ENCODE data around the gene GPLD1. TPM values are rescaled to one million over a fixed set of nuclear protein-coding genes. Genes with fewer than 3 reads are reported as not detected.
A peak's percentile ranks its signal among the peaks of the same experiment; 100 is the strongest.

Gene GPLD1
- total RNA-seq, 1 experiment from 2014 or later: 1.3 TPM

DNA sequence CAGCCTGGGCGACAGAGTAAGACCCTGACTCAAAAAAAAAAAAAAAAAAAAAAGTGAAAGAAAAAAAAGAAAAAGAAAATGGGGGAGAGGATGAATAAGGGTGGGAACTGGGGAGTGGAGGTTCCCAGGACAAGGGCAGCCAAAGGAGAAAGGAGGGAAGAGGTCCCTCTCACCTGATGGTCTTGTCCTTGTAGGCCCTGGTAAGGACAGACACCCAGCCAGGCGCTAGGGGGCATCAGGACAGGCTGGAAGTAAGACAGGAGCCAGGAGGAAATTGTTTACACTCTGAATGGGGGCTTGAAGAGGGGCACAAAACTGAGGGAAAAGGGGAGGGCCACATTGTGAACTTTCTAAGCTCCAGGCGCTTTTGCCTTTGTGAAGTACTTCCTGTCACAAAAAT, 3.1 kb upstream of the GPLD1 start:
- TF ChIP-seq EZH2phosphoT487 (IDR thresholded peaks at IDR 0.05; ENCODE audit: borderline replicate concordance, low read length): no peak
- TF ChIP-seq, protein P1, sequence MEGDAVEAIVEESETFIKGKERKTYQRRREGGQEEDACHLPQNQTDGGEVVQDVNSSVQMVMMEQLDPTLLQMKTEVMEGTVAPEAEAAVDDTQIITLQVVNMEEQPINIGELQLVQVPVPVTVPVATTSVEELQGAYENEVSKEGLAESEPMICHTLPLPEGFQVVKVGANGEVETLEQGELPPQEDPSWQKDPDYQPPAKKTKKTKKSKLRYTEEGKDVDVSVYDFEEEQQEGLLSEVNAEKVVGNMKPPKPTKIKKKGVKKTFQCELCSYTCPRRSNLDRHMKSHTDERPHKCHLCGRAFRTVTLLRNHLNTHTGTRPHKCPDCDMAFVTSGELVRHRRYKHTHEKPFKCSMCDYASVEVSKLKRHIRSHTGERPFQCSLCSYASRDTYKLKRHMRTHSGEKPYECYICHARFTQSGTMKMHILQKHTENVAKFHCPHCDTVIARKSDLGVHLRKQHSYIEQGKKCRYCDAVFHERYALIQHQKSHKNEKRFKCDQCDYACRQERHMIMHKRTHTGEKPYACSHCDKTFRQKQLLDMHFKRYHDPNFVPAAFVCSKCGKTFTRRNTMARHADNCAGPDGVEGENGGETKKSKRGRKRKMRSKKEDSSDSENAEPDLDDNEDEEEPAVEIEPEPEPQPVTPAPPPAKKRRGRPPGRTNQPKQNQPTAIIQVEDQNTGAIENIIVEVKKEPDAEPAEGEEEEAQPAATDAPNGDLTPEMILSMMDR (conservative IDR thresholded peaks at IDR 0.05; ENCODE audit: low read depth, low read length): peak; percentile 39
- no peak overlapping the region for H3K4me3 ChIP-seq (ENCODE audit: low read length)
- no peaks in the 10 kb centered on the region for H3K9me3 ChIP-seq (ENCODE audit: low read length)
- peaks cover 5% of the 10 kb centered on the region for H3K4me1 ChIP-seq (ENCODE audit: insufficient read depth, low read length)
- H2AFZ ChIP-seq (ENCODE audit: low read length): no peak overlapping the region
- intact Hi-C loops (cut with micrococcal nuclease): no loop called here
- DNase-seq (no peak), ATAC-seq (no peak)
- no peaks in the 10 kb centered on the region for H3K79me2 ChIP-seq (ENCODE audit: low read length)
- no peak overlapping the region for H3K27ac ChIP-seq (ENCODE audit: low read length)
- ChIA-PET POLR2A (ENCODE audit: unreplicated experiment) (no interaction called here), CTCF (no interaction called here)
- H3K27me3 ChIP-seq (ENCODE audit: low read length): no peaks in the 10 kb centered on the region
- H3K9me2 ChIP-seq (replicated peaks; ENCODE audit: low read length): no peaks in the 10 kb centered on the region
- no peak overlapping the region for H3K9ac ChIP-seq (ENCODE audit: low read length)
- no TSS peak for BruUV-seq (replicated peaks)
- H4K20me1 ChIP-seq (ENCODE audit: low read length): no peaks in the 10 kb centered on the region
- H3K36me3 ChIP-seq (ENCODE audit: low read depth, low read length): no peaks in the 10 kb centered on the region
- H3F3A ChIP-seq (ENCODE audit: low read length, unreplicated experiment): no peaks in the 10 kb centered on the region
- H3K4me2 ChIP-seq (ENCODE audit: low read length): no peak overlapping the region

GRCh38 chr6:24490948-24491347, 1.6 kb upstream of the GPLD1 start:
- Histone ChIP-seq H3K27me3 (ENCODE audit: low read length) (no peaks in the 10 kb centered on the region), H4K20me1 (ENCODE audit: low read length) (no peaks in the 10 kb centered on the region), H3K4me2 (ENCODE audit: low read length) (no peak overlapping the region), H2AFZ (ENCODE audit: low read length) (no peak overlapping the region), H3K4me3 (ENCODE audit: low read length) (no peak overlapping the region), H3F3A (ENCODE audit: low read length, unreplicated experiment) (no peaks in the 10 kb centered on the region), H3K36me3 (ENCODE audit: low read depth, low read length) (no peaks in the 10 kb centered on the region), H3K4me1 (ENCODE audit: insufficient read depth, low read length) (peaks cover 5% of the 10 kb centered on the region), H3K9me2 (replicated peaks; ENCODE audit: low read length) (no peaks in the 10 kb centered on the region), H3K79me2 (ENCODE audit: low read length) (no peaks in the 10 kb centered on the region), H3K9ac (ENCODE audit: low read length) (no peak overlapping the region), H3K9me3 (ENCODE audit: low read length) (no peaks in the 10 kb centered on the region), H3K27ac (ENCODE audit: low read length) (no peak overlapping the region)
- no peak for TF ChIP-seq EZH2phosphoT487 (IDR thresholded peaks at IDR 0.05; ENCODE audit: borderline replicate concordance, low read length)
- no peak for TF ChIP-seq EZH2 (IDR thresholded peaks at IDR 0.05; ENCODE audit: low read length, unreplicated experiment)
- DNase-seq (no peak), ATAC-seq (no peak)
- no TSS peak for BruUV-seq (replicated peaks)
- ChIA-PET POLR2A (ENCODE audit: unreplicated experiment) (no interaction called here), CTCF (no interaction called here)
- intact Hi-C loops (cut with micrococcal nuclease): no loop called here

- Histone ChIP-seq H3K27ac (ENCODE audit: low read length) (no peak overlapping the region), H3K79me2 (ENCODE audit: low read length) (no peaks in the 10 kb centered on the region), H3K4me1 (ENCODE audit: insufficient read depth, low read length) (peaks cover 5% of the 10 kb centered on the region), H3K9me2 (replicated peaks; ENCODE audit: low read length) (no peaks in the 10 kb centered on the region), H3K36me3 (ENCODE audit: low read depth, low read length) (no peaks in the 10 kb centered on the region), H3K4me2 (ENCODE audit: low read length) (no peak overlapping the region), H3K9ac (ENCODE audit: low read length) (no peak overlapping the region), H3K27me3 (ENCODE audit: low read length) (no peaks in the 10 kb centered on the region), H3F3A (ENCODE audit: low read length, unreplicated experiment) (no peaks in the 10 kb centered on the region), H4K20me1 (ENCODE audit: low read length) (no peaks in the 10 kb centered on the region), H2AFZ (ENCODE audit: low read length) (no peak overlapping the region), H3K9me3 (ENCODE audit: low read length) (no peaks in the 10 kb centered on the region), H3K4me3 (ENCODE audit: low read length) (no peak overlapping the region)
- intact Hi-C loops (cut with micrococcal nuclease): no loop called here
- ChIA-PET POLR2A (ENCODE audit: unreplicated experiment) (no interaction called here), CTCF (no interaction called here)
- no peak for ATAC-seq
- TF ChIP-seq, protein P1 (conservative IDR thresholded peaks at IDR 0.05; ENCODE audit: low read depth, low read length): no peak
- TF ChIP-seq EZH2 (IDR thresholded peaks at IDR 0.05; ENCODE audit: low read length, unreplicated experiment): no peak
- TF ChIP-seq EZH2phosphoT487 (IDR thresholded peaks at IDR 0.05; ENCODE audit: borderline replicate concordance, low read length): no peak
- DNase-seq: no peak
- BruUV-seq (replicated peaks): no TSS peak
Observed at GRCh38 chr6:24489881-24490280, 503 bp upstream of the GPLD1 start.
